ENCODE data around the gene RAP2A.
A peak's percentile ranks its signal among the peaks of the same experiment; 100 is the strongest.

Gene RAP2A

GRCh38 chr13:97422118-97423054 lies 11.6 kb upstream of the RAP2A start:
- DNase-seq (ENCODE audit: low read depth, low spot score): no peak

GRCh38 chr13:97423300-97424045 lies 10.5 kb upstream of the RAP2A start:
- no peak for DNase-seq (ENCODE audit: low read depth, low spot score)

- DNase-seq (ENCODE audit: low read depth, low spot score): no peak
Observed at GRCh38 chr13:97425590-97425989, 8.4 kb upstream of the RAP2A start.

- no peak for DNase-seq (ENCODE audit: low read depth, low spot score)
Observed at GRCh38 chr13:97426695-97427094, 7.3 kb upstream of the RAP2A start.

- no peak for DNase-seq (ENCODE audit: low read depth, low spot score)
Observed at GRCh38 chr13:97429681-97430081, 4.3 kb upstream of the RAP2A start.

- DNase-seq (ENCODE audit: low read depth, low spot score): no peak
Observed at GRCh38 chr13:97430296-97430695, 3.7 kb upstream of the RAP2A start.

- DNase-seq (ENCODE audit: low read depth, low spot score): no peak
Observed at GRCh38 chr13:97431171-97431764, 2.7 kb upstream of the RAP2A start.

- no peak for DNase-seq (ENCODE audit: low read depth, low spot score)
Observed at GRCh38 chr13:97432232-97432916, 1.6 kb upstream of the RAP2A start.

GRCh38 chr13:97432917-97433726 lies 847 bp upstream of the RAP2A start:
- DNase-seq (ENCODE audit: low read depth, low spot score): peak; percentile 100

- DNase-seq (ENCODE audit: low read depth, low spot score): no peak
Observed at GRCh38 chr13:97434397-97435201, 630 bp downstream of the RAP2A start.

- no peak for DNase-seq (ENCODE audit: low read depth, low spot score)
Observed at GRCh38 chr13:97435323-97435722, 1.4 kb downstream of the RAP2A start.

GRCh38 chr13:97435794-97436193 lies 1.8 kb downstream of the RAP2A start:
- DNase-seq (ENCODE audit: low read depth, low spot score): no peak

- DNase-seq (ENCODE audit: low read depth, low spot score): no peak
Observed at GRCh38 chr13:97436845-97437244, 2.9 kb downstream of the RAP2A start.

- no peak for DNase-seq (ENCODE audit: low read depth, low spot score)
Observed at GRCh38 chr13:97437729-97438128, 3.8 kb downstream of the RAP2A start.

- DNase-seq (ENCODE audit: low read depth, low spot score): no peak
Observed at GRCh38 chr13:97438856-97439595, 5.1 kb downstream of the RAP2A start.

- DNase-seq (ENCODE audit: low read depth, low spot score): no peak
Observed at GRCh38 chr13:97440598-97441170, 6.7 kb downstream of the RAP2A start.

GRCh38 chr13:97441368-97441767 lies 7.4 kb downstream of the RAP2A start:
- no peak for DNase-seq (ENCODE audit: low read depth, low spot score)

GRCh38 chr13:97445522-97446187 lies 11.7 kb downstream of the RAP2A start:
- DNase-seq (ENCODE audit: low read depth, low spot score): no peak

All from iPS DF 19.7 (cell line).